Loucy (cell line): Measurements from ENCODE around the gene RGS1.
A peak's percentile ranks its signal among the peaks of the same experiment; 100 is the strongest.

Experiments
- H2AFZ ChIP-seq: fragments of 200-600 bp; sonication (generic); 2 replicates; pipeline ENCODE4 v1.6.0; 2016; ENCODE audit warnings: antibody characterized with exemption, mild to moderate bottlenecking, low read length, moderate library complexity
- H3F3A ChIP-seq: fragments of 200-600 bp; 2 replicates; pipeline ENCODE4 v1.6.0; 2016; ENCODE audit warnings: antibody characterized with exemption, low read depth, mild to moderate bottlenecking
- H3K27me3 ChIP-seq: fragments of 200-600 bp; sonication (generic); 2 replicates; pipeline ENCODE4 v1.6.1; 2014; ENCODE audit warnings: low read length, mild to moderate bottlenecking; ENCODE audit not compliant: insufficient read depth, poor library complexity, severe bottlenecking
- H3K36me3 ChIP-seq: fragments of 200-600 bp; sonication (generic); 2 replicates; pipeline ENCODE4 v1.6.1; 2016; ENCODE audit warnings: low read length; ENCODE audit not compliant: insufficient read depth
- H3K4me1 ChIP-seq: fragments of 200-600 bp; sonication (generic); 2 replicates; pipeline ENCODE4 v1.5.1; 2014; ENCODE audit warnings: low read length, mild to moderate bottlenecking; ENCODE audit not compliant: insufficient read depth, poor library complexity, severe bottlenecking
- H3K4me2 ChIP-seq: fragments of 200-600 bp; sonication (generic); 2 replicates; pipeline ENCODE4 v1.6.0; 2014; ENCODE audit warnings: antibody characterized with exemption, low read length, low read depth, mild to moderate bottlenecking; ENCODE audit not compliant: poor library complexity, severe bottlenecking
- H3K4me3 ChIP-seq: fragments of 200-600 bp; sonication (generic); 2 replicates; pipeline ENCODE4 v1.5.1; 2014; ENCODE audit warnings: low read length, mild to moderate bottlenecking, mixed read lengths; ENCODE audit not compliant: poor library complexity, severe bottlenecking
- H3K79me2 ChIP-seq: fragments of 200-600 bp; sonication (generic); 2 replicates; pipeline ENCODE4 v1.6.1; 2014; ENCODE audit warnings: low read length; ENCODE audit not compliant: insufficient read depth
- H3K9ac ChIP-seq: fragments of 200-600 bp; sonication (generic); 2 replicates; pipeline ENCODE4 v1.6.0; 2014; ENCODE audit warnings: mild to moderate bottlenecking, low read depth, low read length, moderate library complexity; ENCODE audit not compliant: poor library complexity, severe bottlenecking
- H3K9me2 ChIP-seq: fragments of 200-600 bp; sonication (generic); replicated peaks from 2 replicates; pipeline ENCODE4 v1.6.1; 2016; ENCODE audit warnings: low read depth, low read length, mixed read lengths
- H3K9me3 ChIP-seq: fragments of 200-600 bp; sonication (generic); 2 replicates; pipeline ENCODE4 v1.6.1; 2014; ENCODE audit warnings: mild to moderate bottlenecking, antibody characterized with exemption, low read length, low read depth; ENCODE audit not compliant: insufficient read depth
- H4K20me1 ChIP-seq: fragments of 200-600 bp; sonication (generic); 2 replicates; pipeline ENCODE4 v1.6.0; 2014; ENCODE audit warnings: antibody characterized with exemption, low read length, mild to moderate bottlenecking; ENCODE audit not compliant: insufficient read depth, poor library complexity, severe bottlenecking
- CTCF ChIP-seq: fragments of 200-600 bp; sonication (generic); conservative IDR thresholded peaks from 2 replicates; pipeline ENCODE4 v1.5.1; 2014; ENCODE audit warnings: mild to moderate bottlenecking, antibody characterized with exemption, low read length
- EZH2phosphoT487 ChIP-seq: fragments of 200-600 bp; IDR thresholded peaks from 2 replicates; pipeline ENCODE4 v1.6.1; 2018; ENCODE audit warnings: antibody characterized with exemption, mild to moderate bottlenecking, moderate library complexity, borderline replicate concordance

Gene RGS1

GRCh38 chr1:192534666-192535065, 40.9 kb upstream of the RGS1 start:
- Histone ChIP-seq H3K79me2 (no peaks in the 10 kb centered on the region), H3K9me2 (no peaks in the 10 kb centered on the region), H3K4me3 (no peak overlapping the region), H3K9ac (no peak overlapping the region), H3K4me2 (no peak overlapping the region), H2AFZ (no peak overlapping the region), H3K9me3 (0 out of 2 replicates have a peak, but pooled peaks cover 2% of the 10 kb centered on the region), H3F3A (peaks cover 4% of the 10 kb centered on the region; the same call in 1 of the 2 replicates), H4K20me1 (no peaks in the 10 kb centered on the region), H3K36me3 (no peaks in the 10 kb centered on the region), H3K4me1 (peaks cover 26% of the 10 kb centered on the region), H3K27me3 (no peaks in the 10 kb centered on the region)
- TF ChIP-seq EZH2phosphoT487, result no peak
- TF ChIP-seq CTCF, result no peak

- no peaks in the 10 kb centered on the region for H3K9me2 ChIP-seq
- 0 out of 2 replicates have a peak, but pooled peaks cover under 1% of the 10 kb centered on the region for H3F3A ChIP-seq
- H3K27me3 ChIP-seq, result no peaks in the 10 kb centered on the region
- no peak overlapping the region for H3K4me3 ChIP-seq
- H3K9ac ChIP-seq, result no peak overlapping the region
- 0 out of 2 replicates have a peak, but pooled peaks cover 2% of the 10 kb centered on the region for H3K9me3 ChIP-seq
- H2AFZ ChIP-seq, result no peak overlapping the region
- TF ChIP-seq CTCF, result no peak
- no peak for TF ChIP-seq EZH2phosphoT487
- H4K20me1 ChIP-seq, result no peaks in the 10 kb centered on the region
- no peaks in the 10 kb centered on the region for H3K36me3 ChIP-seq
- H3K79me2 ChIP-seq, result no peaks in the 10 kb centered on the region
- H3K4me1 ChIP-seq, result peaks cover 21% of the 10 kb centered on the region
- H3K4me2 ChIP-seq, result no peak overlapping the region
Measured at GRCh38 chr1:192535916-192536664, 39.5 kb upstream of the RGS1 start.

GRCh38 chr1:192538407-192539296, 36.9 kb upstream of the RGS1 start:
- 0 out of 2 replicates have a peak, but pooled peaks cover 2% of the 10 kb centered on the region for H3K9me3 ChIP-seq
- H3K9me2 ChIP-seq, result no peaks in the 10 kb centered on the region
- no peak for TF ChIP-seq CTCF
- H3K4me3 ChIP-seq, result no peak overlapping the region
- H3K36me3 ChIP-seq, result no peaks in the 10 kb centered on the region
- peaks cover 28% of the 10 kb centered on the region for H3K4me1 ChIP-seq
- H3K4me2 ChIP-seq, result peak overlapping the region; percentile 39
- no peaks in the 10 kb centered on the region for H3F3A ChIP-seq
- no peaks in the 10 kb centered on the region for H3K27me3 ChIP-seq
- H3K79me2 ChIP-seq, result no peaks in the 10 kb centered on the region
- H4K20me1 ChIP-seq, result no peaks in the 10 kb centered on the region
- no peak overlapping the region for H2AFZ ChIP-seq
- H3K9ac ChIP-seq, result peak overlapping the region; percentile 6
